DOHH2 (cell line): ENCODE data around the gene MAPRE3.

Experiments used
- CTCF ChIP-seq: fragments of 200-600 bp; sonication (generic); IDR thresholded peaks from one replicate; pipeline ENCODE4 v1.5.1; 2014; ENCODE audit warnings: antibody characterized with exemption, mild to moderate bottlenecking, low read depth, low read length; ENCODE audit not compliant: poor library complexity, severe bottlenecking
- EZH2phosphoT487 ChIP-seq: fragments of 200-600 bp; sonication (generic); IDR thresholded peaks from 2 replicates; pipeline ENCODE4 v1.6.1; 2017; ENCODE audit warnings: borderline replicate concordance, mild to moderate bottlenecking, antibody characterized with exemption, low read length, moderate library complexity, mixed read lengths

- TF ChIP-seq CTCF (no peak), EZH2phosphoT487 (no peak)
These were observed 55.7 kb downstream of the MAPRE3 start for GRCh38 chr2:27025861-27026851.
